ENCODE results near the gene UBL5. TPM values are rescaled to one million over a fixed set of nuclear protein-coding genes. Genes with fewer than 3 reads are reported as not detected.
"Not testable (repeated sequence)": the region's sequence is repeated elsewhere in the genome, so short reads cannot be mapped to it uniquely, and the experiment has no call there.

UBL5 gene
- total RNA-seq, 1 donor from 2014 or later, result 538 TPM

GRCh38 chr19:9786819-9787218 lies 40.9 kb upstream of the UBL5 start:
- no peak for TF ChIP-seq CTCF (IDR thresholded peaks at IDR 0.05; ENCODE audit: borderline replicate concordance)

GRCh38 chr19:9788604-9789003 lies 39.1 kb upstream of the UBL5 start:
- peaks cover 40% of the 10 kb centered on the region for H3K4me1 ChIP-seq
- H3K36me3 ChIP-seq; H3K9me3 ChIP-seq (replicated peaks); H3K27ac ChIP-seq (replicated peaks); DNase-seq; H3K27me3 ChIP-seq (ENCODE audit: low read depth); H3K4me3 ChIP-seq; intact Hi-C loops (cut with micrococcal nuclease): not testable (repeated sequence)

More at GRCh38 chr19:9786819-9787218, 40.9 kb upstream of the UBL5 start:
- H3K27me3 ChIP-seq (ENCODE audit: low read depth), result no peaks in the 10 kb centered on the region
- intact Hi-C loops (cut with micrococcal nuclease), result no loop called here
- H3K27ac ChIP-seq (replicated peaks), result peak overlapping the region; percentile 98
- peaks cover 34% of the 10 kb centered on the region for H3K4me1 ChIP-seq
- H3K9me3 ChIP-seq (replicated peaks), result no peaks in the 10 kb centered on the region
- DNase-seq, result no peak
- H3K4me3 ChIP-seq, result peak overlapping the region; percentile 89
- no peaks in the 10 kb centered on the region for H3K36me3 ChIP-seq

GRCh38 chr19:9789066-9789465 lies 38.7 kb upstream of the UBL5 start:
- DNase-seq, result no peak
- H3K4me3 ChIP-seq, result no peak overlapping the region
- H3K27me3 ChIP-seq (ENCODE audit: low read depth), result no peaks in the 10 kb centered on the region
- no peak for TF ChIP-seq CTCF (IDR thresholded peaks at IDR 0.05; ENCODE audit: borderline replicate concordance)
- H3K27ac ChIP-seq (replicated peaks), result no peak overlapping the region
- no peaks in the 10 kb centered on the region for H3K9me3 ChIP-seq (replicated peaks)
- intact Hi-C loops (cut with micrococcal nuclease), result no loop called here
- H3K36me3 ChIP-seq, result no peaks in the 10 kb centered on the region
- H3K4me1 ChIP-seq, result peaks cover 40% of the 10 kb centered on the region

GRCh38 chr19:9789579-9789978 lies 38.1 kb upstream of the UBL5 start:
- intact Hi-C loops (cut with micrococcal nuclease); H3K27me3 ChIP-seq (ENCODE audit: low read depth); H3K9me3 ChIP-seq (replicated peaks); H3K4me3 ChIP-seq; DNase-seq; H3K36me3 ChIP-seq: not testable (repeated sequence)
- peak overlapping the region; percentile 22 for H3K27ac ChIP-seq (replicated peaks)
- peaks cover 38% of the 10 kb centered on the region for H3K4me1 ChIP-seq

- intact Hi-C loops (cut with micrococcal nuclease), result loop anchor here (10.0 kb wide), 1 partner anchor 586 kb away; no protein-coding TSS in a partner anchor
- H3K27me3 ChIP-seq (ENCODE audit: low read depth); DNase-seq; H3K36me3 ChIP-seq; H3K9me3 ChIP-seq (replicated peaks): not testable (repeated sequence)
- Histone ChIP-seq H3K4me3 (peak overlapping the region; percentile 79), H3K27ac (replicated peaks) (peak overlapping the region; percentile 78), H3K4me1 (peaks cover 31% of the 10 kb centered on the region)
These were observed 36.7 kb upstream of the UBL5 start for GRCh38 chr19:9791073-9791367.

- Histone ChIP-seq H3K27me3 (ENCODE audit: low read depth) (no peaks in the 10 kb centered on the region), H3K36me3 (no peaks in the 10 kb centered on the region), H3K27ac (replicated peaks) (peak overlapping the region; percentile 89), H3K4me3 (peak overlapping the region; percentile 79), H3K4me1 (peaks cover 25% of the 10 kb centered on the region), H3K9me3 (replicated peaks) (no peaks in the 10 kb centered on the region)
- no peak for TF ChIP-seq CTCF (IDR thresholded peaks at IDR 0.05; ENCODE audit: borderline replicate concordance)
- intact Hi-C loops (cut with micrococcal nuclease), result loop anchor here (10.0 kb wide), 1 partner anchor 587 kb away; no protein-coding TSS in a partner anchor
- DNase-seq, result peak; percentile 96
These were observed 36.0 kb upstream of the UBL5 start for GRCh38 chr19:9791552-9792205.

- peak overlapping the region; percentile 79 for H3K4me3 ChIP-seq
- DNase-seq, result peak; percentile 95
- H3K9me3 ChIP-seq (replicated peaks), result no peaks in the 10 kb centered on the region
- H3K27ac ChIP-seq (replicated peaks), result peak overlapping the region; percentile 89
- no peaks in the 10 kb centered on the region for H3K36me3 ChIP-seq
- peaks cover 25% of the 10 kb centered on the region for H3K4me1 ChIP-seq
- H3K27me3 ChIP-seq (ENCODE audit: low read depth), result no peaks in the 10 kb centered on the region
- intact Hi-C loops (cut with micrococcal nuclease), result loop anchor here (10.0 kb wide), 1 partner anchor 588 kb away; no protein-coding TSS in a partner anchor
- no peak for TF ChIP-seq CTCF (IDR thresholded peaks at IDR 0.05; ENCODE audit: borderline replicate concordance)
These were observed 35.3 kb upstream of the UBL5 start for GRCh38 chr19:9792206-9793070.
